K562 (cell line): ENCODE data around the gene HEMK1. TPM values are rescaled to one million over a fixed set of nuclear protein-coding genes. Genes with fewer than 3 reads are reported as not detected.

ENCODE experiments used
- BHLHE40 ChIP-seq: IDR thresholded peaks from 2 replicates; pipeline ENCODE4 v1.6.1; 2011; ENCODE audit warnings: low read length, improper control_type of control experiment
- BRF1 ChIP-seq: IDR thresholded peaks from 3 replicates; pipeline ENCODE4 v1.6.1; 2011; ENCODE audit warnings: borderline replicate concordance, mild to moderate bottlenecking; ENCODE audit not compliant: insufficient read length; ENCODE audit errors: extremely low read depth
- ETV1 ChIP-seq: fragments of 450-650 bp; conservative IDR thresholded peaks from 2 replicates; pipeline ENCODE4 v1.6.1; 2016; ENCODE audit warnings: missing genetic modification characterization, control low read depth, low read depth, missing compliant biosample characterization
- FUS ChIP-seq: fragments of 200-400 bp; formaldehyde crosslinking; optimal IDR thresholded peaks from 2 replicates; pipeline ENCODE3; 2017; ENCODE audit warnings: low read depth, low read length
- NFATC3 ChIP-seq: fragments of 450-650 bp; IDR thresholded peaks from 2 replicates; pipeline ENCODE4 v1.6.1; 2017; ENCODE audit warnings: mild to moderate bottlenecking
- POLR2B ChIP-seq: fragments of 450-650 bp; IDR thresholded peaks from 2 replicates; pipeline ENCODE4 v1.6.1; 2018; ENCODE audit warnings: low read depth; ENCODE audit not compliant: partially characterized antibody
- SNAPC5 ChIP-seq: fragments of 250-450 bp; sonication (Bioruptor Pico); IDR thresholded peaks from 2 replicates; pipeline ENCODE4 v1.8.0; 2021; ENCODE audit warnings: moderate library complexity, mild to moderate bottlenecking, inconsistent platforms
- SPI1 ChIP-seq: IDR thresholded peaks from 2 replicates; pipeline ENCODE4 v1.6.1; 2011; ENCODE audit warnings: low read depth, low read length, control low read depth, borderline replicate concordance
- TCF7L2 ChIP-seq: fragments of 150-350 bp; IDR thresholded peaks from 2 replicates; pipeline ENCODE4 v1.6.1; 2016; ENCODE audit warnings: low read depth, mild to moderate bottlenecking, low read length, moderate library complexity
- VEZF1 ChIP-seq: fragments of 200-800 bp; sonication (Bioruptor generic); IDR thresholded peaks from 2 replicates; pipeline ENCODE4 v1.6.1; 2017; ENCODE audit warnings: missing genetic modification characterization, missing compliant biosample characterization
- ZNF134 ChIP-seq: fragments of 250-450 bp; sonication (Bioruptor Pico); conservative IDR thresholded peaks from 2 replicates; pipeline ENCODE4 v1.4.0; 2020
- ZNF592 ChIP-seq: fragments of 450-650 bp; IDR thresholded peaks from 2 replicates; pipeline ENCODE4 v1.6.1; 2017; ENCODE audit warnings: antibody characterized with exemption, mild to moderate bottlenecking
- polyA plus RNA-seq, 8 experiments: library from polyadenylated mRNA; depleted of rRNA in 4 of 8; stranded (reverse) in 5 of 8; unstranded in 3 of 8; fragments of >200 nt; fragmentation: Nextera tagmentation in 2 of 8; fragmentation: Illumina TruSeq in 1 of 8; extraction: Ambion mirVana in 2 of 8; extraction: Trizol in 1 of 8; gene quantifications; 2 replicates each; pipeline versions ENCODE4 v1.2.1 to v1.2.3, GENCODE V29; 2011 to 2014; ENCODE audit warnings: inconsistent platforms in 1 of 8, missing spikeins in 1 of 8
- total RNA-seq, 7 experiments: library from RNA; depleted of rRNA in 6 of 7; stranded (reverse); fragments of >200 nt in 6 of 7; fragmentation: Illumina TruSeq in 2 of 7; extraction: Trizol in 2 of 7; gene quantifications; 2 replicates each; pipeline versions ENCODE4 v1.2.1 to v1.2.3, GENCODE V29; 2011 to 2021; ENCODE audit warnings: low replicate concordance in 1 of 7

HEMK1 gene
- total and polyA plus RNA-seq, 9 of the 15 experiments (the other 6 are each of a cell fraction or from before 2014, with no cell fraction given): 2.0 to 16.8 (median 11.4) TPM

- TF ChIP-seq VEZF1 (CRISPR knock-in tag): no peak
- no peak for TF ChIP-seq SNAPC5 (CRISPR knock-in tag)
- TF ChIP-seq BRF1: no peak
- no peak for TF ChIP-seq TCF7L2
- TF ChIP-seq ETV1 (tag): no peak
- no peak for TF ChIP-seq ZNF592
- no peak for TF ChIP-seq POLR2B
- TF ChIP-seq ZNF134 (CRISPR knock-in tag): no peak
- TF ChIP-seq FUS: no peak
- no peak for TF ChIP-seq NFATC3
- TF ChIP-seq BHLHE40: no peak
- TF ChIP-seq SPI1: no peak
Observed at GRCh38 chr3:50524746-50525145, 44.6 kb upstream of the HEMK1 start (continued).
